HepG2 (cell line): ENCODE results near the gene FBLN5.

Experiments used
- HDAC6 ChIP-seq: fragments of 200-600 bp; sonication (generic); IDR thresholded peaks from 2 replicates; pipeline ENCODE4 v1.7.0; 2017; ENCODE audit warnings: mild to moderate bottlenecking, antibody characterized with exemption, low read length, low read depth
- SOX5 ChIP-seq: IDR thresholded peaks from 2 replicates; pipeline ENCODE4 v1.6.1; 2016; ENCODE audit warnings: borderline replicate concordance
- ZNF138 ChIP-seq: sonication (generic); formaldehyde crosslinking; IDR thresholded peaks from 2 replicates; pipeline ENCODE4 v1.5.0; 2020; ENCODE audit warnings: mild to moderate bottlenecking, low read depth, missing genetic modification reagents
- TF ChIP-seq, protein P1 (sequence below): sonication (generic); formaldehyde crosslinking; IDR thresholded peaks from 2 replicates; pipeline ENCODE4 v1.4.0; 2020; ENCODE audit warnings: missing genetic modification reagents

GRCh38 chr14:91955168-91955567 is 7.7 kb upstream of the FBLN5 start:
- TF ChIP-seq ZNF138 (CRISPR knock-in tag) (no peak), HDAC6 (no peak), SOX5 (no peak)
- TF ChIP-seq, protein P1, sequence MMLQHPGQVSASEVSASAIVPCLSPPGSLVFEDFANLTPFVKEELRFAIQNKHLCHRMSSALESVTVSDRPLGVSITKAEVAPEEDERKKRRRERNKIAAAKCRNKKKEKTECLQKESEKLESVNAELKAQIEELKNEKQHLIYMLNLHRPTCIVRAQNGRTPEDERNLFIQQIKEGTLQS (CRISPR knock-in tag) = no peak
